HG03108 (cell line): Measurements from ENCODE around the gene CEP83.
A peak's percentile ranks its signal among the peaks of the same experiment; 100 is the strongest.
"Not testable (repeated sequence)": the region's sequence is repeated elsewhere in the genome, so short reads cannot be mapped to it uniquely, and the experiment has no call there.

Experiments
- ATAC-seq: cut with Tn5 transposase; IDR thresholded peaks from one replicate; pipeline ENCODE4 v1.9.1; 2021; ENCODE audit warnings: moderate library complexity; ENCODE audit not compliant: unreplicated experiment

Gene CEP83, protein sequence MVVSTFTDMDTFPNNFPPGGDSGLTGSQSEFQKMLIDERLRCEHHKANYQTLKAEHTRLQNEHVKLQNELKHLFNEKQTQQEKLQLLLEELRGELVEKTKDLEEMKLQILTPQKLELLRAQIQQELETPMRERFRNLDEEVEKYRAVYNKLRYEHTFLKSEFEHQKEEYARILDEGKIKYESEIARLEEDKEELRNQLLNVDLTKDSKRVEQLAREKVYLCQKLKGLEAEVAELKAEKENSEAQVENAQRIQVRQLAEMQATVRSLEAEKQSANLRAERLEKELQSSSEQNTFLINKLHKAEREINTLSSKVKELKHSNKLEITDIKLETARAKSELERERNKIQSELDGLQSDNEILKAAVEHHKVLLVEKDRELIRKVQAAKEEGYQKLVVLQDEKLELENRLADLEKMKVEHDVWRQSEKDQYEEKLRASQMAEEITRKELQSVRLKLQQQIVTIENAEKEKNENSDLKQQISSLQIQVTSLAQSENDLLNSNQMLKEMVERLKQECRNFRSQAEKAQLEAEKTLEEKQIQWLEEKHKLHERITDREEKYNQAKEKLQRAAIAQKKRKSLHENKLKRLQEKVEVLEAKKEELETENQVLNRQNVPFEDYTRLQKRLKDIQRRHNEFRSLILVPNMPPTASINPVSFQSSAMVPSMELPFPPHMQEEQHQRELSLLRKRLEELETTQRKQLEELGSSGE

DNA sequence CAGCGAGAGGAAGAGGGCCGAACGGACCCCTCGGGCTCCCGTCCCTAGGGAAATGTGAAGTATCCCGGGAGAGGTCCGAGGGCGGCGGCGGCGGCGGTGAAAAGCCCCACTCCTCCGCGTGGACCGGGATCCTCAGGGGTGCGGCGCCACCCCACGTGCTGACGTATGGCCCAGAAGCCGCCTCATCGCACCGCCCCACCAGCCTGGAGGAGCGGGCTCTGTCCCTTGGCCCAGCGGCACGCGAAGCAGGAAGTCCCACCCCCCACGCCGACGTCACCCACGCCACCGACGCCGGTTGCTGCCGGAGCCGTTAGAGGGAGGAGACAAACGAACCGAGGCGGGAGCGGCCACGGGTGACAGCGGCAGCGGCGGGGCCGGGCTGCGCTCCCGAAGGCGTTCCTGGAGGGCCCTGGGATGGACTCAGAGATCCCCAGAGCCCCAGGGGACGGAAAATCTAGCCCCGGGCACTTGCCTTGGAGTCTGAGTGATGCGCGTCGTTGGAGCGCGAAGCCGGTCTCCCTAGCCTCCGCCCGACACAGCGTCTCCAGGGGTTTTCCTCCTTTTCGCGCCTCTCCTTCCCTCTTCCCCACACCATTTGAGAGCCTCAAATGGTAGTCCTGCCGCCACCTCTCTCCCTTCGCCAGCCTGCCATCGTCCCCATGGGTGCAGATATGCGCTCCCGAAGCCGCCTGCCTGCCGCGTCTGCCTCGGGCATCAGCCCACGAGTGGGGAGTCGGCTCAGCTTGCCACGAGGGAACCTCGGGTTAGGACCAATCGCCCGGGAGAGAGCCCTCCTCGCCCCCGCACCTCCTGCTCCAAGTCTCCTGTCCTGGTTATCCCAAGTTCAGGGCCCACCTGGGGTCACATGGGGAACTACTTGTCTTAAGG lies at the start of gene CEP83:
TSS of gene CEP83 (minus strand) at position 140 of the 888 bp plus-strand sequence. CDS start 47,377 bp downstream, outside the sequence.
- ATAC-seq: peak; percentile 96

DNA sequence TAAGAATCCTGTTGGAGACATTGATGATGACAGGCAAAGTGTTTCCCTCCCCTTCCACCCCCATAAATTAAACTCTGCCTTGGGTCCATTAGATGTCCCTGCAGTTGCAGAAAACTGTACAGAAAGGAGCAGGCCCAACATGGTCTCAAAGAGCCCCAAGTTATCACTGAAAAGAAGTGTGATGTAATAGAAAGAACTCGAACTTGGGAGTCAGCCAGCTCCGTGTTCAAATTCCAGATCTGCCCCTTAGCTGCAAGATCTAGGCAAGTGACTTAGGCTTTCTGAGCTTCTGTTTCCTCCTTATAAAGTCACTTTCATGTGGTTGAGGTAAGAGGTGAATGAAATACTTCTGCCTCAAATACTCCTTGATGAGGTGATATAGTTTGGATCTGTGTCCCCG lies 49.6 kb upstream of the CEP83 start:
- no peak for ATAC-seq

DNA sequence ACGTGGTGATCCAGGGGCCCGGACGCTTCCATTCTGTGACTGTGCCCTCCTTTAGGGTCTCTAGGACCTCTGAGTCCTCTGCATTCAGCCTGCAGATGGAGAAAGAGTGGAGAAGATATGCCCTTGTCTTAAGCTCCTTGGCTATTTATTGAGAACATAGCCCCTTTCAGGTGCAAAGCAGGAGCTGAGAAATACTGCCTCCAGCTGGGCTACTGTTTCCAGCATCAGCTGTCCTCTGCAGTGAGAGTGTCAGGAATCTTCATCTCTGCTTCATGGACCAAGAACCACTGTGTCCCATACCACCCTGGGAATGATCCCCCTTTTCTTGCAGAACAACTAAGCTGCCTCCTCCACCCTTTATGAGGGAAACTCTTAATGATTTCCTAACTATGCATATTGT lies 47.8 kb upstream of the CEP83 start:
- ATAC-seq: no peak

DNA sequence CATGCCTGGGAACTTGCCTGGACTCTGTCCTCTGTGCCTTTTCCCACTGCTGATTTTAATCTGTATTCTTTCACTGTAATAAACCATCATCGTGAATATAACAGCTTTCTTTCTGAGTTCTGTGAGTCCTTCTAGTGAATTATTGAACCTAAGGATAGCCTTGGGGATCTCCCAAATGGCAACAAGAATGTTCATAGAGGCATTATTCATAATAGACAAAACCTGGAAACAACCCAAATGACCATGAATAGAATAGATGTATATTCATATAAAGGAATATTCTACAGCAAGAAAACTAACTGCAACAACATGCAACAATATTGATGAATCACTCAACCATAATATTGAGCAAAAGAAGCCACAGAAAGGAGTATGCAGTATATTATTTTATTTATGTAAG lies 44.7 kb upstream of the CEP83 start:
- no peak for ATAC-seq

DNA sequence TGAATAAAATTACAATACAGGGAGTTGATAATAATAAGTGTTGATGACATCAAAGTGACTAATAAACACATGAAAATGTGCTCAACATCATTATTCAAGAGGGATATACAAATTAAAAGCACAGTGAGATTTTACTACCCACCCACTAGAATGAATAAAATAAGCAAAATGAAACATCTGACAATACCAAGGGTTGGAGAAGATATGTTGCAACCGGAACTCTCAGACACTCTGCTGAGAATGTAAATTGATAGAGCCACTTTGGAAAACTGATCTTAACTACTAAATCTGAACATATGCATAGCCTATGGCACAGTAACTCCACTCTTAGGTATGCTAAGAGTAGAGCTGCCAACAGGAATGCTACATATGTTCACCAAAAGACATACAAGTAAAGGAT lies 44.0 kb upstream of the CEP83 start:
- ATAC-seq: no peak

DNA sequence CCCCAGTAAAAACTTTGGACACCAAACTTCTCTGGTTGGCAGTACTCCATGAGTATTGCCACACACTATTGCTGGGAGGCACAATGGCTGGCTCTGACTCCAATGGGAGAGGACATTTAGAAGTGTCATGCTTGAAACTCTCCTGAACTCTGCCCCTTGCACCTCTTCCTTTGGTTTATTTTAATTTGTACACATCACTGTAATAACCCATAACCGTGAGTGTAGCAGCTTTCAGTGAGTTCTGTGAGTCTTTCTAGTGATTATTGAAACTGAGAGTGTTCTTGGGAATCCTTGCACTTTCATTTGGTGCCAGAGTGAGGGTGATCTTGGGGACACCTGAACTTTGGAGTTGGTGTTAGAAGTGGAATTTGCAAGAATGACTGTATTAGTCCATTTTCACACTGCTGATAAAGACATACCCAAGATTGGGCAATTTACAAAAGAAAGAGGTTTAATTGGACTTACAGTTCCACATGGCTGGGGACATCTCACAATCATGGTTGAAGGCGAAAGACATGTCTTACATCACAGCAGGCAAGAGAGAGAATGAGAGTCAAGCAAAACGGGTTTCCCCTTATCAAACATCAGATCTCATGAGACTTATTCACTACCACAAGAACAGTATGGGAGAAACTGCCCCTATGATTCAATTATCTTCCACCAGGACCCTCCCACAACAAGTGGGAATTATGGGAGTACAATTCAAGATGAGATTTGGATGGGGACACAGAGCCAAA lies 41.3 kb upstream of the CEP83 start:
- ATAC-seq: no peak

DNA sequence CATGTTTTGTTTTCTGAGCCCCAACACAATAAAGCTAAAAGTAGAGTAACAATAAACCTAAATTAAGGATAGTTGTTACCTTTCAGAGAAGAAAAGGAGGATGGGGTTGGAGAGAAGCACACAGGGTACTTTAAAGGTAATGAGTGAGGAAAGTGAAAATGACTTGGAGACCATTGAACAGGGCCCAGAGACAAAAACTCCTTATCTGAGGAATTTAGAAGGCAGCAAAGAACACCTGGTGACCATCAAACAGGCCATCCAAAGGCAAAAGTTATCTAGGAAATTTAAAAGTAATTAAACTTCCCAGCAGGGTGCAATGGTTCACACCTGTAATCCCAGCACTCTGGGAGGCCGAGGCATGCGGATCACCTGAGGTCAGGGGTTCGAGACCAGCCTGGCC lies 39.0 kb upstream of the CEP83 start:
- no peak for ATAC-seq

DNA sequence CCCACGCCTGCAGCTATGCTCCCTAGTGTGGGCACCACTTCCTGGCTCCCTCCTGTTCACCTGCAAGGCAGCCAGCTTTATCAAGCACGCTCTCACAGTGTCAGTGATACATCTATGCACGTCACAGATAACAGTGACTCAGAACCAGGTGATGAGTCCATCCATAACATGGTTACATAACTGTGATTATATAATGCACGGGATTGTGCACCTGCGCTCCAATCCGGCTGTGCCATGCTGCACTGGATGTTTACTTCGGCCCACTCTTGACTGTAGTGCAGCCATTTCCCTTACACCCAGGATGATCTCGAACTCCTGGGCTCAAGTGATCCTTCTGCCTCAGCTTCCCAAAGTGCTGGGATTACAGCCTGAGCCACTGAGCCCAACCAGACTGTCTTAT lies 38.4 kb upstream of the CEP83 start:
- no peak for ATAC-seq

DNA sequence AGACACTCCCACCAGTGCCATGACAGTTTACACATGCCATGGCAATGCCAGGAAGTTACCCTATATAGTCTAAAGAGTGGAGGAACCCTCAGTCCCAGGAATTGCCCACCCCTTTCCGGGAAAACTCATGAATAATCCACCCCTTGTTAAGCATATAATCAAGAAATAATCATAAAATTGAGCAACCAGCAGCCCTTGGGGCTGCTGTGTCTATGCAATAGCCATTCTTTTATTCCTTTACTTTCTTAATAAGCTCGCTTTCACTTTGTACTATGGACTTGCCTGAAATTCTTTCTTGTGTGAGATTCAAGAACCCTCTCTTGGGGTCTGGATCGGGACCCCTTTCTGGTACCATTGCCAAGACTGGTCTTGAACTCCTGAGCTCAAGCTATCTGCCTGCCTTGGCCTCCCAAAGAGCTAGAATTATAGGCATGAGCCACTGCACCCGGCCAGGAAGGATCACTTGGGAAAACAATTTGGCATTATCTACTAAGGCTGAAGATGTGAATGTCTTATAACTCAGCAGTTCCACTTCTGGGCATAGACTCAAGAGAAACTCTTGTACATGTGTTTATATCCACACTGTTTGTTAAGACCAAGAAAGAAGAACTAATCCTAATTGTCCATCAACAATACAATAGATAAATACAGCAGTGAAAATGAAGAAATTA lies 35.9 kb upstream of the CEP83 start:
- ATAC-seq: no peak

DNA sequence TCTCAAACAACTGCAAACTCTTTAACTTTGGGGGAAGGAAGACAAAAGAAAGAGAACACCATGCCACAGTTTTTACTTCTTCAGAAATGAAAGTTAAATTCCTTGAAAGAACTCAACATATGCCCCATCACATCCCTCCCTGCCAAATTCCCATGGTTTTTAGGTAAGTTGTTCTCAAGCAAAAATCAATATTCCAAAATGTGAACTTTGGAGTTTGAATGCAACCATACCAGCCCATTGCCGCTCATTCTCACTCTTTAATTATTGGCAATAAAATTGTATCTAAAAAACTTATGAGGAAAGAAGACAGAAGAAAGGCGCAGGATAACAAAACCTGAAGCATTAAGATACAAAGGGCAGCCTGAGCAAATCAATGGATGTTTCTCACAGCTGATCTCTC lies 31.8 kb upstream of the CEP83 start:
- no peak for ATAC-seq

DNA sequence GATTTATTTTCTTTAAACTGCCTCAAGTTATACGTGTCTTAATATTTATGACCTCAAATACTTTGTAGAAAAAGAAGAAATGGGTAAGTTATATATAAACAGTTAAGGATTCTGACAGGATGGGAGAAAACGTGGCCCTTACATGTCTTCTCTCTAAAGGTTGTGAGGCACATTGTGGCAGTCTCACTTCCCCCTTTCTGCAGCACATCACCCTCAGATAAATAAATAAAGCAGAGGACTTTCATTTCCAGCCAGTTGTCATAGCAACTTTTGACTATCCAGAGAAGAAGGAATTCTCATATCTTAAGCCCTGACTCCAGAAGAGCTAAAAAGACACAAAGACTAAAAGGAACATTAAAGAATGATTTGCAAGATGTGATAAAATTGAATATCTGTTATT lies 28.8 kb upstream of the CEP83 start:
- ATAC-seq: peak; percentile 99

DNA sequence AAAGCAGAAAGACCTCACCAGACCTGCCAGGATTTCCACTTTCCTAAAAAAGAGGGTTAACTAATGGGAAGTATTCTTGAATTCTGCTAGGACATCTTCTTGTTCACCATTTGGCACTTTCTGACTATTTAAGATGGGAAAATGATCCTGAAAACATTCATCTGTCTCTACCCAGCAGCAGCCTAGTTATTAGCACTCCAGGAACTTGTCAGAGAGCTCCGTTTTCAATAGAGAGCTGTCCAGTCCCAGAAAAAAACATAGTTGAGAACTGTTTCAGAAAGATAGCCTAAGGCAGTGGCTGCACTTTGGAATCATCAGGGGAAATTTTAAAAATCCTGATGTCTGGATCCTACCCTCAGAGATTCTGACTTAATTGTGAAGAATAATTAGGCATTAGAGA lies 22.1 kb upstream of the CEP83 start:
- ATAC-seq: no peak

DNA sequence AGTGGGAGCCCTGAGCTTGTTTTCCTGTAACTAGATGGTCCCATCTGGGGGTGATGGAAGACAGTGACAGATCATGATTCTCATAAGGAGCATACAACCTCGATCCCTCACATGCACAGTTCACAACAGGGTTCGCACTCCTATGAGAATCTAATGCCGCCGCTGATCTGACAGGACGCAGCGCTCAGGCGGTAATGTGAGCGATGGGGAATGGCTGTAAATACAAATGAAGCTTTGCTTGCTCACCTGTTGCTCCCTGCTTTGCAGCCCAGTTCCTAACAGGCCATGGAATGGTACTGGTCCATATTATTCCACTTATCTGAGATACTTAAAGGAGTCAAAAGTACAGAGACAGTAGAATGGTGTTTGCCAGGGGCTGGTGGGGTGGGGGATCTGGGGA lies 9.9 kb upstream of the CEP83 start:
- ATAC-seq: no peak

DNA sequence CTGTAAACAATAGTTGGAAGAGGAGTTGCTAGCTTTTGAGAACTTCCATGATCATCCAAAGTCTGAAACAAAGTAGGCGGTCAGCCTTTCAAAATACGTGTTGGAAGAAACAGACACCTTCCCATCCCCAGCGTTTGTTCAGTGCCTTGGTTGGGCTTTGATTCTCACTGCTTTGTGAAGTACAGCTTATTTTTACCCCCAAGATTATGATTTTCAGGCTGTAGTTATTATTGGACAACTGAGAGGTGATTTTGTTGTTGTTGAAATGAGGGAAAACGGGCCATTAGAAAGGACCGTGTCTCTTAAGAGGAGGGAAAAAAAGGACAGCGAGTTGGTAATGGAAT lies 921 bp upstream of the CEP83 start:
- no peak for ATAC-seq

DNA sequence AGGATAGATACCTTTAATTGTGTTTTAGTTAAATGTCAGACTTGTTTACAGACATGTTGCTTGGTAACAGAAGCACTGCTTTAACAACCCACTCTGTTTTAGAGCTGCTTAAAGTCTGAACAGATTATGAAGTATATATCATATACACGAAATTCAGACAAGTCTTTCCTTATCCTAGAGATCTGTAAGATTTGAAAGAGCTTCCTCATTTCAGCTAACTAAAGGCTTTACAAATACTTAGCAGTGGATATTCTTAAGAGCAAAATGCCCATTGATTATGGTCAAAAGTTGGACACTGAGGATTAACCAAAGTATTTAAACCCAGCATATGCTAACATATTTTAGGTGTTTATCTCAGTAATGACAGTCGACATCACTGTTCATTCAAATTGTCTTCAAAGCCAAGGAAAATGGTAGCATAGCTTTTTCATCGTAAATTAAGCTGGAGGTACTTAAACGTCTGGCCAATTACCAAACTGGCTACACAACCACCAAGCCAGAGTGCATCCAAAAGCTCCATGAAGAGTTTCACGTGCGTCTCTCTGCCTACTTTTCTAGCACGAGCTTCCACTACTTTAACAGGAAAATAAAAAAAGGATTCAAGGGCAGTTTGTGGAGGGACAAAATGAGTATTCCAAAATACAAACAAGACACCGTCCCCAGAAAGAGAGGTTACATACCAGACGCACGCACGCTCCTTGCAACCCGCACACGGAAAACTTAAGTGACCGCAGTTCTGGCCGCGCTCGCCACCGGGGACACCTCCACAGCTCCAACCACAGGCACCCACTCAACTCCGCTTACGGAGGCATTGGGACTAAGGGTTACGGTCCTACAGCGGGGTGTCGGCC lies 565 bp downstream of the CEP83 start:
- ATAC-seq: peak; percentile 19

DNA sequence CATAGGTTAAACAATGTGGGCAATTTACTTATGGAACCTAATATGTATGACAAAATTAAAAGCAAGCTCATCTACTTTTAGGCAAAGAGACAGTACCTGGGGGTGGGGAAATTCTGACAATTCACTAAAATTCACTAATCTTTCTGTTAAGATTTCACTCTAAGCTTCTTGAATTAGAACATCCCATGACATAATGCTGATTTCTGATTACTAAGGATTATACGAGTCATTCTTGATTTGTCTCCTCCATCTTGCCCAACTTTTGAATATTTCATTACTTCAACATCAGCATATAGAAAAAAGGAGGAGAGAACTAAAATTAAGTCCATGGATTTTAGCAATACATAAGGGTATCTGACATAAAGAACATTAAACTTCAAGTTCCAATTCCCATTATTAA lies 2.4 kb downstream of the CEP83 start:
- no peak for ATAC-seq

DNA sequence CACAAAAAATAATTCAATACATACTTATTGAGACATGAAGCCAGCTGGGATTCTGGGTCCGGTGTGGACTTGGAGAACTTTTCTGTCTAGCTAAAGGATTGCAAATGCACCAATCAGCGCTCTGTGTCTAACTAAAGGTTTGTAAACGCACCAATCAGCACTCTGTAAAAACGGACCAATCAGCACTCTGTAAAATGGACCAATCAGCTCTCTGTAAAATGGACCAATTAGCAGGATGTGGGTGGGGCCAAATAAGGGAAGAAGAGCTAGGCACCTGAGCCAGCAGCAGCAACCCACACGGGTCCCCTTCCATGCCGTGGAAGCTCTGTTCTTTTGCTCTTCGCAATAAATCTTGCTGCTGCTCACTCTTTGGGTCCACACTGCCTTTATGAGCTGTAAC lies 5.3 kb downstream of the CEP83 start:
- ATAC-seq: not testable (repeated sequence)

DNA sequence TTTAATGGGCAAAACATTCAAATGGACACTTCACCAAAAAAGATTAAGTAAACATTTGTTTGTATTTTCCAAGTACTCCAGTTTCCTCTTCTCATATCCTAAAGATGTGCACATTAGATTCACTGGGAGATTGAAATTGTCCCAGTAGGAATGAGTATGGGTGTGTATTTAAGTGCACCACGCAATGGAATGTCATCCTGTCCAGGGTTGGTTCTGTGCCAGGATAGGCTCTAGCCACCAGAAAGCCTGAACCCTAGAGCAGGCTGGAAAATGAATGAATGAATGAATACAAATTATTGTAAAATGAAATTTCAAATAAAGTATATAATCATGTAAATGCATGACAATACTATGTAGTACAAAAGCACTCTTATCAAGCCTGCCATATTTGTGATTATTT lies 14.0 kb downstream of the CEP83 start:
- ATAC-seq: no peak

DNA sequence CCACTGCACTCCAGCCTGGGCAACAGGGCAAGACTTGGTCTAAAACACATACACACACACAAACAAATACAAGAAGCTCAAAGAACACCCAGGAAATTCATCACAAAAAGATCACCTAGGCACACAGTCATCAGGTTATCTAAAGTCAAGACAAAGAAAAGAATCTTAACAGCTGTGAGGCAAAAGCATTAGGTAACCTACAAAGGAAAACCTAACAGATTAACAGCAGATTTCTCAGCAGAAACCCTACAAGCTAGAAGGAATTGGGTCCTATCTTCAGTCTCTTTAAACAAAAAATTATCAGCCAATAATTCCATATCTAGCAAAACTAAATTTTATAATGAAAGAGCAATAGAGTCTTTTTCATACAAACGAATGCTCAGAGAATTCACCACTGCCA lies 22.4 kb downstream of the CEP83 start:
- ATAC-seq: no peak
